GM12892 (cell line): Measurements from ENCODE around the gene CMKLR1.
A peak's percentile ranks its signal among the peaks of the same experiment; 100 is the strongest.

Experiments used
- DNase-seq: peaks from one replicate; pipeline ENCODE4 v3.0.0; 2011; ENCODE audit not compliant: insufficient read length
- FAIRE-seq: peaks from 2 replicates; lab custom pipeline; 2011; peaks lifted over from hg19 to GRCh38; lab: Jason Lieb, UNC
- POLR2A ChIP-seq: IDR thresholded peaks from 2 replicates; pipeline ENCODE4 v1.6.1; 2011; ENCODE audit warnings: low read depth, low read length, control low read depth
- POLR2AphosphoS5 ChIP-seq: IDR thresholded peaks from 2 replicates; pipeline ENCODE4 v1.6.1; 2011; ENCODE audit warnings: low read depth, low read length, control low read depth
- TAF1 ChIP-seq: IDR thresholded peaks from 2 replicates; pipeline ENCODE4 v1.6.1; 2011; ENCODE audit warnings: low read depth, mild to moderate bottlenecking, control low read depth, low read length, borderline replicate concordance

The CMKLR1 gene

GRCh38 chr12:108361606-108362005, 22.5 kb upstream of the CMKLR1 start:
- TF ChIP-seq TAF1 = no peak
- no peak for TF ChIP-seq POLR2A
- TF ChIP-seq POLR2AphosphoS5 = no peak
- DNase-seq = no peak
- FAIRE-seq = no peak

GRCh38 chr12:108360487-108360886, 21.4 kb upstream of the CMKLR1 start:
- no peak for DNase-seq
- FAIRE-seq = peak; percentile 67

GRCh38 chr12:108360057-108360456, 20.9 kb upstream of the CMKLR1 start:
- TF ChIP-seq TAF1 (no peak), POLR2A (no peak), POLR2AphosphoS5 (no peak)
- FAIRE-seq (no peak), DNase-seq (no peak)

More at GRCh38 chr12:108360487-108360886, 21.4 kb upstream of the CMKLR1 start:
- TF ChIP-seq POLR2A (no peak), TAF1 (no peak), POLR2AphosphoS5 (no peak)

- FAIRE-seq (no peak), DNase-seq (no peak)
- TF ChIP-seq TAF1 (no peak), POLR2AphosphoS5 (no peak), POLR2A (no peak)
Measured at GRCh38 chr12:108358580-108358965, 19.5 kb upstream of the CMKLR1 start.

GRCh38 chr12:108357834-108358579, 18.9 kb upstream of the CMKLR1 start:
- DNase-seq (no peak), FAIRE-seq (no peak)
- no peak for TF ChIP-seq TAF1
- no peak for TF ChIP-seq POLR2A
- TF ChIP-seq POLR2AphosphoS5 = no peak

- TF ChIP-seq TAF1 (no peak), POLR2A (no peak), POLR2AphosphoS5 (no peak)
- DNase-seq (no peak), FAIRE-seq (peak; percentile 73)
Measured at GRCh38 chr12:108356835-108357806, 18.0 kb upstream of the CMKLR1 start.

- FAIRE-seq (no peak), DNase-seq (no peak)
- no peak for TF ChIP-seq POLR2A
- TF ChIP-seq TAF1 = no peak
- no peak for TF ChIP-seq POLR2AphosphoS5
Measured at GRCh38 chr12:108355069-108355468, 16.0 kb upstream of the CMKLR1 start.

GRCh38 chr12:108352591-108352990, 13.5 kb upstream of the CMKLR1 start:
- DNase-seq (no peak), FAIRE-seq (no peak)
- TF ChIP-seq TAF1 (no peak), POLR2AphosphoS5 (no peak), POLR2A (no peak)

- TF ChIP-seq POLR2AphosphoS5 = no peak
- no peak for TF ChIP-seq POLR2A
- no peak for TF ChIP-seq TAF1
- FAIRE-seq = no peak
- DNase-seq = no peak
Measured at GRCh38 chr12:108350511-108350910, 11.4 kb upstream of the CMKLR1 start.

- FAIRE-seq = no peak
- DNase-seq = no peak
- no peak for TF ChIP-seq POLR2A
- TF ChIP-seq TAF1 = no peak
- TF ChIP-seq POLR2AphosphoS5 = no peak
Measured at GRCh38 chr12:108349278-108349688, 10.2 kb upstream of the CMKLR1 start.

- FAIRE-seq = no peak
- DNase-seq = no peak
- no peak for TF ChIP-seq POLR2AphosphoS5
- no peak for TF ChIP-seq TAF1
- TF ChIP-seq POLR2A = no peak
Measured at GRCh38 chr12:108348842-108349241, 9.7 kb upstream of the CMKLR1 start.
